HL-60 (cell line): ENCODE data around the gene PSMD4.

Experiments
- GABPA ChIP-seq: IDR thresholded peaks from 2 replicates; pipeline ENCODE4 v1.6.1; 2012; ENCODE audit warnings: low read depth
- SPI1 ChIP-seq: IDR thresholded peaks from 2 replicates; pipeline ENCODE4 v1.6.1; 2012; ENCODE audit warnings: low read depth, mild to moderate bottlenecking, borderline replicate concordance
- TF ChIP-seq, protein P1 (sequence below): IDR thresholded peaks from one replicate; pipeline ENCODE4 v1.5.1; 2011; ENCODE audit warnings: low read length, control low read depth, inconsistent platforms; ENCODE audit not compliant: insufficient read depth

DNA sequence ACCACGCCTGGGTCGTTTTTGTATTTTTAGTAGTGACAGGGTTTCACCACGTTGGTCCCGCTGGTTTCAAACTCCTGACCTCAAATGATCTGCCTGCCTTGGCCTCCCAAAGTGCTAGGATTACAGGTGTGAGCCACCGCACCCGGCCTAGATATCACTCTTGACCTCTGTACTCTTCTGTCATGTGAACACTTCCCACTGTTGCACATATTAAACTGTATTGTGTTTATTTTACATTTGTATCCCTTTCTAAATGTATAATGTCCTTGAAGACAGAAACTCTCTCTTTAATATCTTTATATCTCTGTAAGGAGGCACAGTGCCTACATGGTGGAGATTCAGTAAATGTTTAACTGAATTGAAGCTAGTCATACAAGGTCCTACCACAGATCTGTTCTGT, 19.3 kb upstream of the PSMD4 start:
- TF ChIP-seq GABPA, result no peak
- TF ChIP-seq, protein P1, sequence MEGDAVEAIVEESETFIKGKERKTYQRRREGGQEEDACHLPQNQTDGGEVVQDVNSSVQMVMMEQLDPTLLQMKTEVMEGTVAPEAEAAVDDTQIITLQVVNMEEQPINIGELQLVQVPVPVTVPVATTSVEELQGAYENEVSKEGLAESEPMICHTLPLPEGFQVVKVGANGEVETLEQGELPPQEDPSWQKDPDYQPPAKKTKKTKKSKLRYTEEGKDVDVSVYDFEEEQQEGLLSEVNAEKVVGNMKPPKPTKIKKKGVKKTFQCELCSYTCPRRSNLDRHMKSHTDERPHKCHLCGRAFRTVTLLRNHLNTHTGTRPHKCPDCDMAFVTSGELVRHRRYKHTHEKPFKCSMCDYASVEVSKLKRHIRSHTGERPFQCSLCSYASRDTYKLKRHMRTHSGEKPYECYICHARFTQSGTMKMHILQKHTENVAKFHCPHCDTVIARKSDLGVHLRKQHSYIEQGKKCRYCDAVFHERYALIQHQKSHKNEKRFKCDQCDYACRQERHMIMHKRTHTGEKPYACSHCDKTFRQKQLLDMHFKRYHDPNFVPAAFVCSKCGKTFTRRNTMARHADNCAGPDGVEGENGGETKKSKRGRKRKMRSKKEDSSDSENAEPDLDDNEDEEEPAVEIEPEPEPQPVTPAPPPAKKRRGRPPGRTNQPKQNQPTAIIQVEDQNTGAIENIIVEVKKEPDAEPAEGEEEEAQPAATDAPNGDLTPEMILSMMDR, result no peak
- TF ChIP-seq SPI1, result no peak
